ENCODE results near the gene NUCB1. TPM values are rescaled to one million over a fixed set of nuclear protein-coding genes. Genes with fewer than 3 reads are reported as not detected.
"Not testable (repeated sequence)": the region's sequence is repeated elsewhere in the genome, so short reads cannot be mapped to it uniquely, and the experiment has no call there.

NUCB1 gene
- total RNA-seq, 1 experiment from 2014 or later, result 162 TPM

DNA sequence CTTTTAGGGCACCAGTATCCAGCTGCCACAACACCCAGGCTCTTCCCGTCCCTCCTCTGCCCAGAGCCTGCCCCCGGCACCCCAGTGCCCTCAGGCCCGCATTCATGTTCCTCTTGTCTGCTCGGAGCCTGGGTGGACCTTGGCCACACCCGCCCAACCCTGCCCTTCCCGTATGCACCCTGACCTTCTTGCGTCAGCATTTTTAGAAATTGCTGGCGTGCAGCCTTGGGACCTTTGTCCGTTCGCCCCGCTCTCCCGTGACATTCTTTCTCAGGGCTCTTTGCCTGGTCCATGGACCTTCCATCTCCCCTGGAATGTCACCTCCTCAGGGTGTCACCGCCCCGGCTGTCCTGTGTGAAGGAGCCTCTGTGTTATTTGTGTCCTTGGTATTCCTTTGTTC, 7.6 kb downstream of the NUCB1 start:
- H3K36me3 Mint-ChIP-seq (ENCODE audit: insufficient read depth, unreplicated experiment), result peaks cover 63% of the 10 kb centered on the region
- TF ChIP-seq, protein P1, sequence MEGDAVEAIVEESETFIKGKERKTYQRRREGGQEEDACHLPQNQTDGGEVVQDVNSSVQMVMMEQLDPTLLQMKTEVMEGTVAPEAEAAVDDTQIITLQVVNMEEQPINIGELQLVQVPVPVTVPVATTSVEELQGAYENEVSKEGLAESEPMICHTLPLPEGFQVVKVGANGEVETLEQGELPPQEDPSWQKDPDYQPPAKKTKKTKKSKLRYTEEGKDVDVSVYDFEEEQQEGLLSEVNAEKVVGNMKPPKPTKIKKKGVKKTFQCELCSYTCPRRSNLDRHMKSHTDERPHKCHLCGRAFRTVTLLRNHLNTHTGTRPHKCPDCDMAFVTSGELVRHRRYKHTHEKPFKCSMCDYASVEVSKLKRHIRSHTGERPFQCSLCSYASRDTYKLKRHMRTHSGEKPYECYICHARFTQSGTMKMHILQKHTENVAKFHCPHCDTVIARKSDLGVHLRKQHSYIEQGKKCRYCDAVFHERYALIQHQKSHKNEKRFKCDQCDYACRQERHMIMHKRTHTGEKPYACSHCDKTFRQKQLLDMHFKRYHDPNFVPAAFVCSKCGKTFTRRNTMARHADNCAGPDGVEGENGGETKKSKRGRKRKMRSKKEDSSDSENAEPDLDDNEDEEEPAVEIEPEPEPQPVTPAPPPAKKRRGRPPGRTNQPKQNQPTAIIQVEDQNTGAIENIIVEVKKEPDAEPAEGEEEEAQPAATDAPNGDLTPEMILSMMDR (IDR thresholded peaks at IDR 0.05; ENCODE audit: unreplicated experiment), result no peak
- H3K4me3 Mint-ChIP-seq (ENCODE audit: low read depth, unreplicated experiment), result no peak overlapping the region
- no peaks in the 10 kb centered on the region for H3K4me1 Mint-ChIP-seq (ENCODE audit: low read depth, unreplicated experiment)
- intact Hi-C loops (cut with micrococcal nuclease; ENCODE audit: unreplicated experiment), result no loop called here
- CTCF ChIA-PET, result no interaction called here
- no peak for DNase-seq
- no TSS peak for BruUV-seq (replicated peaks)
- H3K27ac Mint-ChIP-seq (ENCODE audit: unreplicated experiment), result no peak overlapping the region
- no peaks in the 10 kb centered on the region for H3K27me3 Mint-ChIP-seq (ENCODE audit: unreplicated experiment)
- H3K9me3 Mint-ChIP-seq (ENCODE audit: low read depth, unreplicated experiment), result no peaks in the 10 kb centered on the region

DNA sequence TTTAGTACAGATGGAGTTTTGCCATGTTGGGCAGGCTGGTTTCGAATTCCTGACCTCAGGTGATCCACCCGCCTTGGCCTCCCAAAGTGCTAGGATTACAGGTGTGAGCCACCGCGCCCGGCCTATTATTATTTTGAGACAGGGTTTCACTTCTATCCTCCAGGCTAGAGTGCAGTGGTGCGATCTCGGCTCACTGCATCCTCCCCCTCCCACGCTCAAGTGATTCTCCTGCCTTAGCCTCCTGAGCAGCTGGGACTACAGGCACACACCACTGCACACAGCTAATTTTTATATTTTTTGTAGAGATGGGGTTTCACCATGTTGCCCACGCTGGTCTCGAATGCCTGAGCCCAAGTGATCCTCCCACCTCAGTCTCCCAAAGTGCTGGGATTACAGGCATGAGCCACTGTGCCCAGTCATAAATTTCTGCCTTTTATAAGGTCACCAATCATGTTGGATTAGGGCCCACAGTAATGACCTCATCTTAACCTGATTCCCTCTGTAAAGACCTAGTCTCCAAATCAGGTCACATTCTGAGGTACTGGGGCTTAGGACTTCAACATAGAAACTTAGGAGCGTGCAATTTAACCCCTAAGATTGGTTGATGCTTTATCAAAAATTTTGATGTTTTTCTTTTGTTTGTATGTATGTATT, 9.4 kb downstream of the NUCB1 start:
- BruUV-seq (replicated peaks); CTCF ChIA-PET; H3K9me3 Mint-ChIP-seq (ENCODE audit: low read depth, unreplicated experiment): not testable (repeated sequence)

DNA sequence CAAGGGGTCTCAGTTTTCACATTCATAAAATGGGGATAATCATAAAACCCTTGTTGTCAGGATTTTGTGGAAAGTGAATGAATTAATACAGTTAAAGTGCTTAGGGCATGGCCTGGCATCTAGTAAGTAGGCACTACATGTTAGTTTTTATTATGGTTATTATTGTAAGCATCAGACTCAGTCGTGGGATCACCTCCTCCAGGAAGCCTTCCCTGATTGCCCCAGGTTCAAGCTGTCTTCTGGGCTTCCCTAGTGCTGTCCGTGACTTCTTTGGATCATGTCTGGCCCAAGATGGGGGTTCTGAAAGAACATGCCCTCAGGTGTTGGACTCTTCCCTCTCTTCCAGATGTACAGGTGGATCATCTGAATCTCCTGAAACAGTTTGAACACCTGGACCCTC, 10.7 kb downstream of the NUCB1 start:
- peaks cover 71% of the 10 kb centered on the region for H3K36me3 Mint-ChIP-seq (ENCODE audit: insufficient read depth, unreplicated experiment)

More for the DNA sequence above, 9.4 kb downstream of the NUCB1 start:
- intact Hi-C loops (cut with micrococcal nuclease; ENCODE audit: unreplicated experiment); H3K4me3 Mint-ChIP-seq (ENCODE audit: low read depth, unreplicated experiment); H3K27me3 Mint-ChIP-seq (ENCODE audit: unreplicated experiment); H3K4me1 Mint-ChIP-seq (ENCODE audit: low read depth, unreplicated experiment); DNase-seq; H3K27ac Mint-ChIP-seq (ENCODE audit: unreplicated experiment): not testable (repeated sequence)
- H3K36me3 Mint-ChIP-seq (ENCODE audit: insufficient read depth, unreplicated experiment), result peaks cover 73% of the 10 kb centered on the region

DNA sequence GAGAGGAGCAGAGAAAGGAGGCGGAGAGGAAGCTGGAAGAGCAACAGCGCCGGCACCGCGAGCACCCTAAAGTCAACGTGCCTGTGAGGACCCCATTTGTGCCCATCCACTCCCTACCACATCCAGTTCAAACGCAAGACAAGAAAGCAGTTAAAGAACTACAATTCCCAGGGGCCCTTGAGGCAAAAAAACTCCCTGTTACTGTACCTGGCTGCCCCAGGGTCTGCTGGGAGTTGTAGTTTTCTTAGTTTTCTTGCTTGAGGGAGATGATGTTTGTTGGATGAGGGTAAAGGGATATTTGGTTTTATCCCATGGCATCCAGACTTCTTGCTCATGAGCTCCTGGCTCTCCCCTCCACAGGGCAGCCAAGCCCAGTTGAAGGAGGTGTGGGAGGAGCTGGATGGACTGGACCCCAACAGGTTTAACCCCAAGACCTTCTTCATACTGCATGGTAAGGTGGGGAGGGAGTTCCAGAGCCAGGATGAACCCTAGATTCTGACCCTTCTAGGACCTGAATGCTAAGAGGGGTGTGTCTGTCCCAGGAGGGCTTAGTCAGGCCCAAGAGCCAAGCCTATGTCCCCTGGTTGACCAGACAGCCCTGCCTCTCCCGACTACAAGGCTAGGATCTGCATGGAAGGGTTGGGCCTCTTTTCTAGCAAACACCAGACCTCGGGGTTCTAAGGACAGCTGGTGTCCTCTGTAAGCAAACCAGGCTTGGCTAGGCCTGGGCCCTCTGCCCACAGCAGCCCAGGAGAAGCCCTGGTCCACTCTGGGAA, 13.2 kb downstream of the NUCB1 start:
- intact Hi-C loops (cut with micrococcal nuclease; ENCODE audit: unreplicated experiment), result no loop called here
- Mint-ChIP-seq H3K4me1 (ENCODE audit: low read depth, unreplicated experiment) (no peaks in the 10 kb centered on the region), H3K27ac (ENCODE audit: unreplicated experiment) (no peak overlapping the region), H3K9me3 (ENCODE audit: low read depth, unreplicated experiment) (no peaks in the 10 kb centered on the region), H3K4me3 (ENCODE audit: low read depth, unreplicated experiment) (no peak overlapping the region), H3K27me3 (ENCODE audit: unreplicated experiment) (no peaks in the 10 kb centered on the region), H3K36me3 (ENCODE audit: insufficient read depth, unreplicated experiment) (peaks cover 79% of the 10 kb centered on the region)
- BruUV-seq (replicated peaks), result no TSS peak
- TF ChIP-seq, protein P1 (IDR thresholded peaks at IDR 0.05; ENCODE audit: unreplicated experiment), result no peak
- DNase-seq, result no peak
- CTCF ChIA-PET, result no interaction called here

More for the DNA sequence above, 10.7 kb downstream of the NUCB1 start:
- CTCF ChIA-PET, result no interaction called here
- H3K27ac Mint-ChIP-seq (ENCODE audit: unreplicated experiment), result no peak overlapping the region
- no peak overlapping the region for H3K4me3 Mint-ChIP-seq (ENCODE audit: low read depth, unreplicated experiment)
- H3K27me3 Mint-ChIP-seq (ENCODE audit: unreplicated experiment), result no peaks in the 10 kb centered on the region
- no TSS peak for BruUV-seq (replicated peaks)
- DNase-seq, result no peak
- no peaks in the 10 kb centered on the region for H3K4me1 Mint-ChIP-seq (ENCODE audit: low read depth, unreplicated experiment)
- intact Hi-C loops (cut with micrococcal nuclease; ENCODE audit: unreplicated experiment), result no loop called here
- TF ChIP-seq, protein P1 (IDR thresholded peaks at IDR 0.05; ENCODE audit: unreplicated experiment), result no peak
- H3K9me3 Mint-ChIP-seq (ENCODE audit: low read depth, unreplicated experiment), result no peaks in the 10 kb centered on the region

DNA sequence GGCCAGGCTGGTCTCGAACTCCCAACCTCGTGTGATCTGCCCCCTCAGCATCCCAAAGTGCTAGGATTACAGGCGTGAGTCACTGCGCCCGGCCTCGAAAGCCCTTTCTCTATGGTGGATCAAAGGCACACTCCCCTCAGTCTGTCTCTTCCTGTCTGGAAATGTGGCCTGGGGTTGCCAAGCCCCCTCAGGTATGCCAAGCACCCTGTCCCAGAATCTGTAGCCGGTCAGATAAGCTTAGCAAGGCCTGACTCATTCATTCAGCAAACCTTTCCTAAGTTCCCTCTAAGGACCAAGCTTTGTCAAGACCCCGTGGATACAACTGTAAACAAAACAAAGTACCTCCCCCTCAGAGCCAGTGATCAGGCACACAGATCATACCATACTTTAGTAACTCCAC, 14.1 kb downstream of the NUCB1 start:
- intact Hi-C loops (cut with micrococcal nuclease; ENCODE audit: unreplicated experiment), result no loop called here
- TF ChIP-seq, protein P1 (IDR thresholded peaks at IDR 0.05; ENCODE audit: unreplicated experiment), result no peak
- no peaks in the 10 kb centered on the region for H3K27me3 Mint-ChIP-seq (ENCODE audit: unreplicated experiment)
- CTCF ChIA-PET, result interaction anchor here (1.0 kb wide), 1 partner anchor 11 kb away, joined by 3 read pairs; no protein-coding TSS in a partner anchor
- BruUV-seq (replicated peaks), result no TSS peak
- H3K27ac Mint-ChIP-seq (ENCODE audit: unreplicated experiment), result no peak overlapping the region
- H3K4me3 Mint-ChIP-seq (ENCODE audit: low read depth, unreplicated experiment), result no peak overlapping the region
- H3K9me3 Mint-ChIP-seq (ENCODE audit: low read depth, unreplicated experiment), result no peaks in the 10 kb centered on the region
- no peaks in the 10 kb centered on the region for H3K4me1 Mint-ChIP-seq (ENCODE audit: low read depth, unreplicated experiment)
- no peak for DNase-seq
- peaks cover 82% of the 10 kb centered on the region for H3K36me3 Mint-ChIP-seq (ENCODE audit: insufficient read depth, unreplicated experiment)

Measured in Calu3 (cell line).